K562 (cell line): Measurements from ENCODE around the gene SAT2. TPM values are rescaled to one million over a fixed set of nuclear protein-coding genes. Genes with fewer than 3 reads are reported as not detected.
A peak's percentile ranks its signal among the peaks of the same experiment; 100 is the strongest.

Source experiments
- CBX1 ChIP-seq: sonication (generic); IDR thresholded peaks from 2 replicates; pipeline ENCODE4 v1.6.1; 2016; ENCODE audit warnings: antibody characterized with exemption, low read depth, mild to moderate bottlenecking
- DMBX1 ChIP-seq: fragments of 250-450 bp; sonication (Bioruptor Pico); IDR thresholded peaks from 2 replicates; pipeline ENCODE4 v1.8.0; 2022; ENCODE audit warnings: inconsistent platforms, mild to moderate bottlenecking, moderate library complexity, borderline replicate concordance
- ELF1 ChIP-seq: fragments of 200-800 bp; sonication (Bioruptor generic); IDR thresholded peaks from 2 replicates; pipeline ENCODE4 v1.6.1; 2016; ENCODE audit warnings: missing genetic modification characterization, missing compliant biosample characterization
- HDAC1 ChIP-seq, 2 experiments: fragments of 450-650 bp; IDR thresholded peaks; 2 replicates each; pipeline ENCODE4 v1.6.1; 2016 to 2017; ENCODE audit warnings: inconsistent platforms in 1 of 2, mild to moderate bottlenecking in 1 of 2, moderate library complexity in 1 of 2
- KDM5B ChIP-seq: fragments of 200-600 bp; sonication (generic); IDR thresholded peaks from 2 replicates; pipeline ENCODE4 v1.6.1; 2012; ENCODE audit warnings: low read depth, mild to moderate bottlenecking, moderate library complexity, low read length, control low read depth, inconsistent platforms; ENCODE audit not compliant: insufficient replicate concordance
- LARP7 ChIP-seq: fragments of 450-650 bp; IDR thresholded peaks from 2 replicates; pipeline ENCODE4 v1.6.1; 2016
- MTF1 ChIP-seq: fragments of 250-450 bp; sonication (Bioruptor Pico); IDR thresholded peaks from 2 replicates; pipeline ENCODE4 v1.9.0; 2021; ENCODE audit warnings: moderate library complexity, mild to moderate bottlenecking, inconsistent platforms, borderline replicate concordance
- POLR2A ChIP-seq: fragments of 450-650 bp; conservative IDR thresholded peaks from 2 replicates; pipeline ENCODE4 v1.6.1; 2016
- POLR2B ChIP-seq: fragments of 450-650 bp; IDR thresholded peaks from 2 replicates; pipeline ENCODE4 v1.6.1; 2018; ENCODE audit warnings: low read depth; ENCODE audit not compliant: partially characterized antibody
- RBFOX2 ChIP-seq: fragments of 200-400 bp; formaldehyde crosslinking; IDR thresholded peaks from 2 replicates; pipeline ENCODE4 v1.6.1; 2017; ENCODE audit warnings: low read depth, mild to moderate bottlenecking, low read length, moderate library complexity
- RFX1 ChIP-seq: fragments of 450-650 bp; IDR thresholded peaks from 2 replicates; pipeline ENCODE4 v1.6.1; 2016; ENCODE audit warnings: mild to moderate bottlenecking, moderate library complexity
- SUPT5H ChIP-seq: fragments of 450-650 bp; IDR thresholded peaks from 2 replicates; pipeline ENCODE4 v1.6.1; 2016
- XRCC3 ChIP-seq: fragments of 450-650 bp; IDR thresholded peaks from 2 replicates; pipeline ENCODE4 v1.6.1; 2017; ENCODE audit warnings: mild to moderate bottlenecking, moderate library complexity
- ZNF133 ChIP-seq: fragments of 250-450 bp; sonication (Bioruptor Pico); IDR thresholded peaks from 2 replicates; pipeline ENCODE4 v1.4.0; 2020; ENCODE audit warnings: mild to moderate bottlenecking
- polyA plus RNA-seq, 8 experiments: library from polyadenylated mRNA; depleted of rRNA in 4 of 8; stranded (reverse) in 5 of 8; unstranded in 3 of 8; fragments of >200 nt; fragmentation: Nextera tagmentation in 2 of 8; fragmentation: Illumina TruSeq in 1 of 8; extraction: Ambion mirVana in 2 of 8; extraction: Trizol in 1 of 8; gene quantifications; 2 replicates each; pipeline versions ENCODE4 v1.2.1 to v1.2.3, GENCODE V29; 2011 to 2014; ENCODE audit warnings: inconsistent platforms in 1 of 8, missing spikeins in 1 of 8
- total RNA-seq, 7 experiments: library from RNA; depleted of rRNA in 6 of 7; stranded (reverse); fragments of >200 nt in 6 of 7; fragmentation: Illumina TruSeq in 2 of 7; extraction: Trizol in 2 of 7; gene quantifications; 2 replicates each; pipeline versions ENCODE4 v1.2.1 to v1.2.3, GENCODE V29; 2011 to 2021; ENCODE audit warnings: low replicate concordance in 1 of 7
- TF ChIP-seq, protein P1 (sequence below): fragments of 250-450 bp; sonication (Bioruptor Pico); IDR thresholded peaks from 2 replicates; pipeline ENCODE4 v1.8.0; 2022; ENCODE audit warnings: inconsistent platforms
- TF ChIP-seq, protein P2 (sequence below): sonication (generic); IDR thresholded peaks from 2 replicates; pipeline ENCODE4 v1.6.1; 2016
- TF ChIP-seq, protein P3 (sequence below): fragments of 200-800 bp; sonication (Bioruptor generic); IDR thresholded peaks from 2 replicates; pipeline ENCODE4 v1.6.1; 2017; ENCODE audit warnings: missing genetic modification characterization, missing compliant biosample characterization
- TF ChIP-seq, protein P4 (sequence below): sonication (generic); formaldehyde crosslinking; IDR thresholded peaks from 2 replicates; pipeline ENCODE4 v1.8.0; 2022; ENCODE audit warnings: mild to moderate bottlenecking, missing genetic modification reagents

The SAT2 gene
- total and polyA plus RNA-seq, 9 of the 15 experiments (the other 6 are each of a cell fraction or from before 2014, with no cell fraction given): 2.0 to 8.0 (median 5.3) TPM

DNA sequence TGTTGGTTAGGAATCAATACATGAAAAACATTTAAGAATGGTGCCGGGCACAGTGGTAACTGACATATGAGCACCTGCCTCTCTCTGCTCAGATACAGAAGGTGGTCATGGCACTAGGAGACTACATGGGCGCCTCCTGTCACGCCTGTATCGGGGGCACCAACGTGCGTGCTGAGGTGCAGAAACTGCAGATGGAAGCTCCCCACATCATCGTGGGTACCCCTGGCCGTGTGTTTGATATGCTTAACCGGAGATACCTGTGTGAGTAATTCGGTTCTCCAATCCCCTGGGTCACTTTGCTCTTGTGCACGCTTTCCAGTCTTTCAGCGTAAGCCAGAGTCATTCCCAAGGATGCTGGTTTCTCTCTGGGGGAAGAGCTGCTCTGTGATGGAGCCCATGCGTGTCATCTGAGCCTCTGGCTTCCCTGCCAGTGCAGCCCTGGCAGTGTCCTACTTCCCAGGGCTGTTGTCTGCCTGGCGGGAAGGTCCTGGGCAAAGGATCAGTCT is 51.1 kb downstream of the SAT2 start (continued):
- no peak for TF ChIP-seq ZNF133 (CRISPR knock-in tag)
- TF ChIP-seq POLR2B: peak; percentile 10
- TF ChIP-seq DMBX1 (CRISPR knock-in tag): no peak
- TF ChIP-seq SUPT5H: 0 out of 2 replicates have a peak, but pooled peaks have one; percentile 14
- TF ChIP-seq KDM5B: peak; percentile 28
- TF ChIP-seq, protein P1, sequence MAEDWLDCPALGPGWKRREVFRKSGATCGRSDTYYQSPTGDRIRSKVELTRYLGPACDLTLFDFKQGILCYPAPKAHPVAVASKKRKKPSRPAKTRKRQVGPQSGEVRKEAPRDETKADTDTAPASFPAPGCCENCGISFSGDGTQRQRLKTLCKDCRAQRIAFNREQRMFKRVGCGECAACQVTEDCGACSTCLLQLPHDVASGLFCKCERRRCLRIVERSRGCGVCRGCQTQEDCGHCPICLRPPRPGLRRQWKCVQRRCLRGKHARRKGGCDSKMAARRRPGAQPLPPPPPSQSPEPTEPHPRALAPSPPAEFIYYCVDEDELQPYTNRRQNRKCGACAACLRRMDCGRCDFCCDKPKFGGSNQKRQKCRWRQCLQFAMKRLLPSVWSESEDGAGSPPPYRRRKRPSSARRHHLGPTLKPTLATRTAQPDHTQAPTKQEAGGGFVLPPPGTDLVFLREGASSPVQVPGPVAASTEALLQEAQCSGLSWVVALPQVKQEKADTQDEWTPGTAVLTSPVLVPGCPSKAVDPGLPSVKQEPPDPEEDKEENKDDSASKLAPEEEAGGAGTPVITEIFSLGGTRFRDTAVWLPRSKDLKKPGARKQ (CRISPR knock-in tag): no peak
- no peak for TF ChIP-seq HDAC1 (IDR thresholded peaks at IDR 0.05)
- TF ChIP-seq, protein P2, sequence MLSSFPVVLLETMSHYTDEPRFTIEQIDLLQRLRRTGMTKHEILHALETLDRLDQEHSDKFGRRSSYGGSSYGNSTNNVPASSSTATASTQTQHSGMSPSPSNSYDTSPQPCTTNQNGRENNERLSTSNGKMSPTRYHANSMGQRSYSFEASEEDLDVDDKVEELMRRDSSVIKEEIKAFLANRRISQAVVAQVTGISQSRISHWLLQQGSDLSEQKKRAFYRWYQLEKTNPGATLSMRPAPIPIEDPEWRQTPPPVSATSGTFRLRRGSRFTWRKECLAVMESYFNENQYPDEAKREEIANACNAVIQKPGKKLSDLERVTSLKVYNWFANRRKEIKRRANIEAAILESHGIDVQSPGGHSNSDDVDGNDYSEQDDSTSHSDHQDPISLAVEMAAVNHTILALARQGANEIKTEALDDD: no peak
- TF ChIP-seq, protein P3, sequence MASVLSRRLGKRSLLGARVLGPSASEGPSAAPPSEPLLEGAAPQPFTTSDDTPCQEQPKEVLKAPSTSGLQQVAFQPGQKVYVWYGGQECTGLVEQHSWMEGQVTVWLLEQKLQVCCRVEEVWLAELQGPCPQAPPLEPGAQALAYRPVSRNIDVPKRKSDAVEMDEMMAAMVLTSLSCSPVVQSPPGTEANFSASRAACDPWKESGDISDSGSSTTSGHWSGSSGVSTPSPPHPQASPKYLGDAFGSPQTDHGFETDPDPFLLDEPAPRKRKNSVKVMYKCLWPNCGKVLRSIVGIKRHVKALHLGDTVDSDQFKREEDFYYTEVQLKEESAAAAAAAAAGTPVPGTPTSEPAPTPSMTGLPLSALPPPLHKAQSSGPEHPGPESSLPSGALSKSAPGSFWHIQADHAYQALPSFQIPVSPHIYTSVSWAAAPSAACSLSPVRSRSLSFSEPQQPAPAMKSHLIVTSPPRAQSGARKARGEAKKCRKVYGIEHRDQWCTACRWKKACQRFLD: no peak
- TF ChIP-seq CBX1: no peak
- TF ChIP-seq POLR2A: peak; percentile 26
- TF ChIP-seq ELF1 (tag): no peak
- no peak for TF ChIP-seq LARP7
- TF ChIP-seq RFX1: no peak
- TF ChIP-seq, protein P4, sequence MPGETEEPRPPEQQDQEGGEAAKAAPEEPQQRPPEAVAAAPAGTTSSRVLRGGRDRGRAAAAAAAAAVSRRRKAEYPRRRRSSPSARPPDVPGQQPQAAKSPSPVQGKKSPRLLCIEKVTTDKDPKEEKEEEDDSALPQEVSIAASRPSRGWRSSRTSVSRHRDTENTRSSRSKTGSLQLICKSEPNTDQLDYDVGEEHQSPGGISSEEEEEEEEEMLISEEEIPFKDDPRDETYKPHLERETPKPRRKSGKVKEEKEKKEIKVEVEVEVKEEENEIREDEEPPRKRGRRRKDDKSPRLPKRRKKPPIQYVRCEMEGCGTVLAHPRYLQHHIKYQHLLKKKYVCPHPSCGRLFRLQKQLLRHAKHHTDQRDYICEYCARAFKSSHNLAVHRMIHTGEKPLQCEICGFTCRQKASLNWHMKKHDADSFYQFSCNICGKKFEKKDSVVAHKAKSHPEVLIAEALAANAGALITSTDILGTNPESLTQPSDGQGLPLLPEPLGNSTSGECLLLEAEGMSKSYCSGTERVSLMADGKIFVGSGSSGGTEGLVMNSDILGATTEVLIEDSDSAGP (CRISPR knock-in tag): no peak
- TF ChIP-seq MTF1 (CRISPR knock-in tag): no peak
- TF ChIP-seq RBFOX2: peak; percentile 59; the same call in 1 of the 2 replicates
- no peak for TF ChIP-seq XRCC3
